GM12878 (cell line): ENCODE data around the gene HUS1.

ENCODE experiments used
- CREM ChIP-seq: IDR thresholded peaks from 2 replicates; pipeline ENCODE4 v1.6.1; 2014; ENCODE audit warnings: antibody characterized with exemption, low read depth
- DPF2 ChIP-seq: fragments of 450-650 bp; IDR thresholded peaks from 2 replicates; pipeline ENCODE4 v1.6.1; 2017; ENCODE audit warnings: mild to moderate bottlenecking
- FOXM1 ChIP-seq: IDR thresholded peaks from 2 replicates; pipeline ENCODE4 v1.6.1; 2012; ENCODE audit warnings: low read depth, mild to moderate bottlenecking, inconsistent platforms, low read length, moderate library complexity
- RAD21 ChIP-seq: IDR thresholded peaks from 2 replicates; pipeline ENCODE4 v1.6.1; 2011; ENCODE audit warnings: mild to moderate bottlenecking, low read depth, low read length, moderate library complexity; ENCODE audit not compliant: insufficient read depth
- ZZZ3 ChIP-seq: IDR thresholded peaks from 2 replicates; pipeline ENCODE4 v1.6.1; 2011; ENCODE audit warnings: low read depth; ENCODE audit not compliant: control insufficient read depth, insufficient read length
- TF ChIP-seq, protein P1 (sequence below), 3 experiments: IDR thresholded peaks in 2 of 3; conservative IDR thresholded peaks in 1 of 3; 2 replicates each; pipeline ENCODE4 v1.5.1; 2011; ENCODE audit warnings: low read depth in 3 of 3, low read length in 3 of 3, mild to moderate bottlenecking in 3 of 3, control low read depth in 2 of 3, moderate library complexity in 2 of 3, inconsistent platforms in 1 of 3, mixed read lengths in 1 of 3; ENCODE audit not compliant: control insufficient read depth in 2 of 3, insufficient read depth in 1 of 3; ENCODE audit errors: extremely low read depth in 1 of 3
- TF ChIP-seq, protein P2 (sequence below): IDR thresholded peaks from 2 replicates; pipeline ENCODE4 v1.6.1; 2011; ENCODE audit warnings: borderline replicate concordance, low read depth, mild to moderate bottlenecking, moderate library complexity, low read length; ENCODE audit not compliant: insufficient read depth, poor library complexity, severe bottlenecking
- TF ChIP-seq, protein P3 (sequence below): IDR thresholded peaks from 2 replicates; pipeline ENCODE4 v1.6.1; 2012; ENCODE audit warnings: low read depth, low read length, improper control_type of control experiment

DNA sequence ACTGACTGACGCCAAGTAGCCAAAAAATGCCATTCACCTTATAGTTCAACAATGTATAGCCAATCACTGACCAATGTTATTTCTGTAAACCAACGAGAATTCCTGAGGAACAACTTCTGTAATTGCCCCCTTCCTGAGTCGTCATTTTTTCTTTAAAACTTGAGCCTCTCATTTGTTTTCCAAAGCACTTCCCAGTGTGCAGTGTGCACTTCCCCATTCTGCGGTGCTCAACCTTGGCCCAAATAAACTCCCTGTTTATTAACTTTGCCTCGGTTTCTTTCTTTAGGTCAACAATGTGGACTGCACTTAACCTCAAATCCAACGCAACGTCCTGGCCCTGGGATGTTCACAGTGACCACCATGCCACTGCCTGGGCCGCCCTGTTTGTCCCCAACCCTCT is 46.2 kb downstream of the HUS1 start:
- TF ChIP-seq, protein P1, sequence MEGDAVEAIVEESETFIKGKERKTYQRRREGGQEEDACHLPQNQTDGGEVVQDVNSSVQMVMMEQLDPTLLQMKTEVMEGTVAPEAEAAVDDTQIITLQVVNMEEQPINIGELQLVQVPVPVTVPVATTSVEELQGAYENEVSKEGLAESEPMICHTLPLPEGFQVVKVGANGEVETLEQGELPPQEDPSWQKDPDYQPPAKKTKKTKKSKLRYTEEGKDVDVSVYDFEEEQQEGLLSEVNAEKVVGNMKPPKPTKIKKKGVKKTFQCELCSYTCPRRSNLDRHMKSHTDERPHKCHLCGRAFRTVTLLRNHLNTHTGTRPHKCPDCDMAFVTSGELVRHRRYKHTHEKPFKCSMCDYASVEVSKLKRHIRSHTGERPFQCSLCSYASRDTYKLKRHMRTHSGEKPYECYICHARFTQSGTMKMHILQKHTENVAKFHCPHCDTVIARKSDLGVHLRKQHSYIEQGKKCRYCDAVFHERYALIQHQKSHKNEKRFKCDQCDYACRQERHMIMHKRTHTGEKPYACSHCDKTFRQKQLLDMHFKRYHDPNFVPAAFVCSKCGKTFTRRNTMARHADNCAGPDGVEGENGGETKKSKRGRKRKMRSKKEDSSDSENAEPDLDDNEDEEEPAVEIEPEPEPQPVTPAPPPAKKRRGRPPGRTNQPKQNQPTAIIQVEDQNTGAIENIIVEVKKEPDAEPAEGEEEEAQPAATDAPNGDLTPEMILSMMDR (IDR thresholded peaks at IDR 0.05 in 2 of 3, conservative IDR thresholded peaks at IDR 0.05 in 1 of 3; ENCODE audit: control insufficient read depth in 2 of 3, extremely low read depth in 1 of 3, insufficient read depth in 1 of 3, low read depth in 3 of 3, low read length in 3 of 3), result no peak
- TF ChIP-seq, protein P2, sequence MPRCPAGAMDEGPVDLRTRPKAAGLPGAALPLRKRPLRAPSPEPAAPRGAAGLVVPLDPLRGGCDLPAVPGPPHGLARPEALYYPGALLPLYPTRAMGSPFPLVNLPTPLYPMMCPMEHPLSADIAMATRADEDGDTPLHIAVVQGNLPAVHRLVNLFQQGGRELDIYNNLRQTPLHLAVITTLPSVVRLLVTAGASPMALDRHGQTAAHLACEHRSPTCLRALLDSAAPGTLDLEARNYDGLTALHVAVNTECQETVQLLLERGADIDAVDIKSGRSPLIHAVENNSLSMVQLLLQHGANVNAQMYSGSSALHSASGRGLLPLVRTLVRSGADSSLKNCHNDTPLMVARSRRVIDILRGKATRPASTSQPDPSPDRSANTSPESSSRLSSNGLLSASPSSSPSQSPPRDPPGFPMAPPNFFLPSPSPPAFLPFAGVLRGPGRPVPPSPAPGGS, result no peak
- TF ChIP-seq ZZZ3 (no peak), RAD21 (no peak), FOXM1 (no peak), CREM (no peak), DPF2 (no peak)
- TF ChIP-seq, protein P3, sequence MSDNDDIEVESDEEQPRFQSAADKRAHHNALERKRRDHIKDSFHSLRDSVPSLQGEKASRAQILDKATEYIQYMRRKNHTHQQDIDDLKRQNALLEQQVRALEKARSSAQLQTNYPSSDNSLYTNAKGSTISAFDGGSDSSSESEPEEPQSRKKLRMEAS, result no peak
